ENCODE data around the gene AKAP7.

DNA sequence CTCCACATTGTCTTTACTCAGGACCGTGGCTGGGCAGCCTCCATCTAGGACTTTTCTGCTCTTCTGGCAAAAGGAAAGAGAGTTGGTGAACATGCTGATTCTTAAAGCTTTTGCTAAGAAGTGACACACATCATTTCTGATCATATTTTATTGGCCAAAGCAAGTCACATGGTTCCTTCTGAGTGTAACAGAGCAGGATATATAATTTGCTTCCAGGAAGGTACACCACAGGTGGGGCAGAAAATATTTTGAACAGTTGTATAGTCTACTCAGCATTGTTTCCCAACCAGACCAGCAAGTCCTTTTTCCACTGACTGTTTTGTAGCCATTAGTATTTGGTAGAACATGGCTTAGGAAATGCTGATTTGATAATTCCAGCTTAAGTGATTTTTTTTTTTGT, 73.5 kb downstream of the AKAP7 start:
- TF ChIP-seq EZH2 (IDR thresholded peaks at IDR 0.05; ENCODE audit: borderline replicate concordance, insufficient read depth, low read length, poor library complexity, severe bottlenecking), result no peak
- TF ChIP-seq, protein P1, sequence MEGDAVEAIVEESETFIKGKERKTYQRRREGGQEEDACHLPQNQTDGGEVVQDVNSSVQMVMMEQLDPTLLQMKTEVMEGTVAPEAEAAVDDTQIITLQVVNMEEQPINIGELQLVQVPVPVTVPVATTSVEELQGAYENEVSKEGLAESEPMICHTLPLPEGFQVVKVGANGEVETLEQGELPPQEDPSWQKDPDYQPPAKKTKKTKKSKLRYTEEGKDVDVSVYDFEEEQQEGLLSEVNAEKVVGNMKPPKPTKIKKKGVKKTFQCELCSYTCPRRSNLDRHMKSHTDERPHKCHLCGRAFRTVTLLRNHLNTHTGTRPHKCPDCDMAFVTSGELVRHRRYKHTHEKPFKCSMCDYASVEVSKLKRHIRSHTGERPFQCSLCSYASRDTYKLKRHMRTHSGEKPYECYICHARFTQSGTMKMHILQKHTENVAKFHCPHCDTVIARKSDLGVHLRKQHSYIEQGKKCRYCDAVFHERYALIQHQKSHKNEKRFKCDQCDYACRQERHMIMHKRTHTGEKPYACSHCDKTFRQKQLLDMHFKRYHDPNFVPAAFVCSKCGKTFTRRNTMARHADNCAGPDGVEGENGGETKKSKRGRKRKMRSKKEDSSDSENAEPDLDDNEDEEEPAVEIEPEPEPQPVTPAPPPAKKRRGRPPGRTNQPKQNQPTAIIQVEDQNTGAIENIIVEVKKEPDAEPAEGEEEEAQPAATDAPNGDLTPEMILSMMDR (IDR thresholded peaks at IDR 0.05; ENCODE audit: poor library complexity, severe bottlenecking), result no peak
- no peak for TF ChIP-seq EP300 (conservative IDR thresholded peaks at IDR 0.05; ENCODE audit: poor library complexity, severe bottlenecking)
- no peak for TF ChIP-seq TAF1 (IDR thresholded peaks at IDR 0.05; ENCODE audit: low read depth)

Measured in neural cell (in vitro differentiated cells).